ENCODE measurements around the gene SALL1.

SALL1 gene

DNA sequence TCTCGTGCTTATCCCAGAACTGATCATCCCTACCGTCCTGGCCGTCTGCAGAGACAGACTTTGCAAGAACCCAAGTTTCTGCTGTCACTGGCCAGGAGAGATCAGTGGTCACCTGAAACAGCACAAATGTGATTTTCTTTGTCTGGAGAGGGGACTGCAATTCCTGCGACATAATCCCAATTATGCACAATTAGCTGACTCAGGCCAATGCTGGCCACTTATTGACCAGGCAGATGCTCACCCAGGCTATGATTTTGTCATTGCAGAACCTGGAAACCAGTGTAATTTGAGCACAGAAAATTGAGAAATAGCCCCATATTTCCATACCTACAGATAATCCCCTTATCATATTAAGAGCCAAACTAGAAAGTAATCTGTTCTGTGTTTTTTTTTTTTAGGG is 34.7 kb downstream of the SALL1 start:
- H3K27me3 ChIP-seq (ENCODE audit: control insufficient read depth, insufficient read depth, low read length): peaks cover 17% of the 10 kb centered on the region
- H3K4me1 ChIP-seq (ENCODE audit: control insufficient read depth, insufficient read depth, low read length): no peaks in the 10 kb centered on the region
- H3K9ac ChIP-seq (ENCODE audit: low read length): no peak overlapping the region
- H3K9me3 ChIP-seq (ENCODE audit: control insufficient read depth, low read length): no peaks in the 10 kb centered on the region
- H3K4me3 ChIP-seq (ENCODE audit: low read length): no peak overlapping the region
- H3K36me3 ChIP-seq (ENCODE audit: control insufficient read depth, insufficient read depth, low read length): no peaks in the 10 kb centered on the region

- Histone ChIP-seq H3K4me1 (ENCODE audit: control insufficient read depth, insufficient read depth, low read length) (no peaks in the 10 kb centered on the region), H3K36me3 (ENCODE audit: control insufficient read depth, insufficient read depth, low read length) (no peaks in the 10 kb centered on the region), H3K27me3 (ENCODE audit: control insufficient read depth, insufficient read depth, low read length) (peaks cover 17% of the 10 kb centered on the region), H3K4me3 (ENCODE audit: low read length) (no peak overlapping the region), H3K9ac (ENCODE audit: low read length) (no peak overlapping the region), H3K9me3 (ENCODE audit: control insufficient read depth, low read length) (no peaks in the 10 kb centered on the region)
These were observed 36.7 kb downstream of the SALL1 start for GRCh38 chr16:51114382-51114781.

- no peak overlapping the region for H3K9ac ChIP-seq (ENCODE audit: low read length)
These were observed 37.6 kb downstream of the SALL1 start for GRCh38 chr16:51113236-51114125.

GRCh38 chr16:51112323-51112722 is 38.7 kb downstream of the SALL1 start:
- Histone ChIP-seq H3K4me1 (ENCODE audit: control insufficient read depth, insufficient read depth, low read length) (no peaks in the 10 kb centered on the region), H3K9me3 (ENCODE audit: control insufficient read depth, low read length) (no peaks in the 10 kb centered on the region), H3K4me3 (ENCODE audit: low read length) (no peak overlapping the region), H3K9ac (ENCODE audit: low read length) (no peak overlapping the region), H3K27me3 (ENCODE audit: control insufficient read depth, insufficient read depth, low read length) (peaks cover 17% of the 10 kb centered on the region), H3K36me3 (ENCODE audit: control insufficient read depth, insufficient read depth, low read length) (no peaks in the 10 kb centered on the region)

More at GRCh38 chr16:51113236-51114125, 37.6 kb downstream of the SALL1 start:
- Histone ChIP-seq H3K36me3 (ENCODE audit: control insufficient read depth, insufficient read depth, low read length) (no peaks in the 10 kb centered on the region), H3K27me3 (ENCODE audit: control insufficient read depth, insufficient read depth, low read length) (peaks cover 17% of the 10 kb centered on the region), H3K4me1 (ENCODE audit: control insufficient read depth, insufficient read depth, low read length) (no peaks in the 10 kb centered on the region), H3K9me3 (ENCODE audit: control insufficient read depth, low read length) (no peaks in the 10 kb centered on the region), H3K4me3 (ENCODE audit: low read length) (no peak overlapping the region)

DNA sequence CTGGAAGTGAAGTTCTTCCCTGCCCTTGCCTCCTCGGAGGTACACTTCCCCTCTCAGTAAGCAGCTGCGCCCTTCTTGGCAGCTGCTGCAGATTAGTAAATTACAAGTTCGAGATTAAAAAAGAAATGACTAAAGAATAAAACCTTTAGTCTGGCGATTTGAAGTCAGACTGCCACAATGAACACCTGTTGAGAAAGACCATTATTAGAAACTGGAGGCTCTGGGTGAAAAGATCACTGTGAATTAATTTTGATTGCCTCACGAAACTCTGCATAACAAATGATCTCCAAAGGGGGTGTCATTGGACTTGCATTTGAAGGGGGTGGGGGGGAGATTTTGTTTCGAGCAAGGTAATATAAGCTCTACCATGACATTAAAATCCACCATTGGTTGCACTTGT is 39.3 kb downstream of the SALL1 start:
- Histone ChIP-seq H3K4me1 (ENCODE audit: control insufficient read depth, insufficient read depth, low read length) (no peaks in the 10 kb centered on the region), H3K36me3 (ENCODE audit: control insufficient read depth, insufficient read depth, low read length) (no peaks in the 10 kb centered on the region), H3K9ac (ENCODE audit: low read length) (no peak overlapping the region), H3K4me3 (ENCODE audit: low read length) (no peak overlapping the region), H3K27me3 (ENCODE audit: control insufficient read depth, insufficient read depth, low read length) (peaks cover 17% of the 10 kb centered on the region), H3K9me3 (ENCODE audit: control insufficient read depth, low read length) (no peaks in the 10 kb centered on the region)

DNA sequence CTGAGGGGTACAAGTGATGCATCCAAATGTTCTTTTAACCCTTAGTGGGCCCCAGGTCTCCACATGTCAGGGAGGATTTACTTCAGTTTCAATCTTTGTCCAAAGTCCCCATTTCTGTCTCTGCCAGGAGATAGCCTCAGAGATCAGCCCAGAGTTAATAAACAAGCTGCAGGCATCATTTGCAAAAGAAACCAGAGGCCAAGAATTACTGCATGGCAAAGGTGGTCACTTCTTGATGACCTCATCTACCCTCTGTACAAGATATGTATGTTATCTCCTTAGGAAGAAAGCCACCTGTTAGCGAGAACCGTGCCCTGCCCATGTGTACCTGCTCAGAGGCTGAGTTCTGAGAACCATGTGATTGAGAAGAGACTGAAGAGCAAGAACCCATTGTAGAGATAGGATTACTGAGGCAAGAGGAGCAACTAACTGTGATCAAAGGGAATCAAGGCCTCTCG is 40.3 kb downstream of the SALL1 start:
- Histone ChIP-seq H3K9me3 (ENCODE audit: control insufficient read depth, low read length) (no peaks in the 10 kb centered on the region), H3K9ac (ENCODE audit: low read length) (no peak overlapping the region), H3K36me3 (ENCODE audit: control insufficient read depth, insufficient read depth, low read length) (no peaks in the 10 kb centered on the region), H3K4me3 (ENCODE audit: low read length) (no peak overlapping the region), H3K27me3 (ENCODE audit: control insufficient read depth, insufficient read depth, low read length) (peaks cover 17% of the 10 kb centered on the region), H3K4me1 (ENCODE audit: control insufficient read depth, insufficient read depth, low read length) (no peaks in the 10 kb centered on the region)

- Histone ChIP-seq H3K4me3 (ENCODE audit: low read length) (no peak overlapping the region), H3K9me3 (ENCODE audit: control insufficient read depth, low read length) (no peaks in the 10 kb centered on the region), H3K36me3 (ENCODE audit: control insufficient read depth, insufficient read depth, low read length) (no peaks in the 10 kb centered on the region), H3K4me1 (ENCODE audit: control insufficient read depth, insufficient read depth, low read length) (no peaks in the 10 kb centered on the region), H3K9ac (ENCODE audit: low read length) (no peak overlapping the region), H3K27me3 (ENCODE audit: control insufficient read depth, insufficient read depth, low read length) (peaks cover 8% of the 10 kb centered on the region)
These were observed 41.9 kb downstream of the SALL1 start for GRCh38 chr16:51109173-51109572.

- Histone ChIP-seq H3K4me3 (ENCODE audit: low read length) (no peak overlapping the region), H3K36me3 (ENCODE audit: control insufficient read depth, insufficient read depth, low read length) (no peaks in the 10 kb centered on the region), H3K9me3 (ENCODE audit: control insufficient read depth, low read length) (no peaks in the 10 kb centered on the region), H3K4me1 (ENCODE audit: control insufficient read depth, insufficient read depth, low read length) (no peaks in the 10 kb centered on the region), H3K27me3 (ENCODE audit: control insufficient read depth, insufficient read depth, low read length) (peaks cover 4% of the 10 kb centered on the region), H3K9ac (ENCODE audit: low read length) (no peak overlapping the region)
These were observed 43.3 kb downstream of the SALL1 start for GRCh38 chr16:51107742-51108141.

- H3K9me3 ChIP-seq (ENCODE audit: control insufficient read depth, low read length): no peaks in the 10 kb centered on the region
- no peak overlapping the region for H3K9ac ChIP-seq (ENCODE audit: low read length)
- no peak overlapping the region for H3K4me3 ChIP-seq (ENCODE audit: low read length)
- no peaks in the 10 kb centered on the region for H3K36me3 ChIP-seq (ENCODE audit: control insufficient read depth, insufficient read depth, low read length)
- no peaks in the 10 kb centered on the region for H3K27me3 ChIP-seq (ENCODE audit: control insufficient read depth, insufficient read depth, low read length)
- no peaks in the 10 kb centered on the region for H3K4me1 ChIP-seq (ENCODE audit: control insufficient read depth, insufficient read depth, low read length)
These were observed 44.5 kb downstream of the SALL1 start for GRCh38 chr16:51106535-51106934.

GRCh38 chr16:51103590-51103989 is 47.5 kb downstream of the SALL1 start:
- no peaks in the 10 kb centered on the region for H3K36me3 ChIP-seq (ENCODE audit: control insufficient read depth, insufficient read depth, low read length)
- H3K9ac ChIP-seq (ENCODE audit: low read length): no peak overlapping the region
- H3K27me3 ChIP-seq (ENCODE audit: control insufficient read depth, insufficient read depth, low read length): no peaks in the 10 kb centered on the region
- H3K4me3 ChIP-seq (ENCODE audit: low read length): no peak overlapping the region
- H3K4me1 ChIP-seq (ENCODE audit: control insufficient read depth, insufficient read depth, low read length): no peaks in the 10 kb centered on the region
- H3K9me3 ChIP-seq (ENCODE audit: control insufficient read depth, low read length): no peaks in the 10 kb centered on the region

GRCh38 chr16:51097729-51098128 is 53.3 kb downstream of the SALL1 start:
- Histone ChIP-seq H3K4me3 (ENCODE audit: low read length) (no peak overlapping the region), H3K9me3 (ENCODE audit: control insufficient read depth, low read length) (no peaks in the 10 kb centered on the region), H3K9ac (ENCODE audit: low read length) (no peak overlapping the region), H3K27me3 (ENCODE audit: control insufficient read depth, insufficient read depth, low read length) (no peaks in the 10 kb centered on the region), H3K36me3 (ENCODE audit: control insufficient read depth, insufficient read depth, low read length) (no peaks in the 10 kb centered on the region), H3K4me1 (ENCODE audit: control insufficient read depth, insufficient read depth, low read length) (no peaks in the 10 kb centered on the region)

DNA sequence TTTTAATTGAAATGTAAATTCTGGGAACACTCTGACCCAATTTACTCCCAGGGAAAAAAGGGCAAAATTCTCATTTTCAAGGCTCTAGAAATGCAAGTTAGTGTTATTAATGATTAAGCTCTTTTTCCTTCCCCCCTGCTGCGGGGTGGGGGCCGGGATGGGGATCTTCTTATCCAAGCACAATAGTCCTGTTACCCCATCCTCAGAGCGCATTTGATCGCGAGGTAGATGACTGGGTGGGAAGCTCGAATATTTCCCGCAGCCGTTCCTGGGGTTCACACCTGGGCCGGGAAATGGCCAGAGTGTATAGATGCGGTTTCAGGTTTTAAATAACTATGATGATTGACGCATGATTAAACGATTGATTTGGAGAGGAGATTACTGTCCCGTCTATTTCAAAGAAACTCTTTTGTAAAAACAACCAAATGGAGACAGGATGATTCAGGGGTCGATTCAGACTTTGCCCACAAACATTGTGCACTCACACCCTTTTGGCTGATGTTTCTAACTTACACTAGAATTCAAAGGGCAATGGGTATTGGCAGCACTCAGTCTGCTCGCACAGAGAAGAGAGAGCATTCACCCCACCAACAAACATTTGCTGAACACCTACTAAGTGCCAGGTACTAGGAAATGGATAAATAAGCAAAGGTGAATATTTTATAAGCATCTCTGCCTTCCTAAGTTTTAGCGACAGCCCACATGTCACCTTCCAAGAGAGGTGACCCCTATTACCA is 55.0 kb downstream of the SALL1 start:
- no peak overlapping the region for H3K9ac ChIP-seq (ENCODE audit: low read length)
- no peak overlapping the region for H3K4me3 ChIP-seq (ENCODE audit: low read length)
- no peaks in the 10 kb centered on the region for H3K36me3 ChIP-seq (ENCODE audit: control insufficient read depth, insufficient read depth, low read length)

More for the DNA sequence above, 55.0 kb downstream of the SALL1 start:
- Histone ChIP-seq H3K4me1 (ENCODE audit: control insufficient read depth, insufficient read depth, low read length) (no peaks in the 10 kb centered on the region), H3K27me3 (ENCODE audit: control insufficient read depth, insufficient read depth, low read length) (no peaks in the 10 kb centered on the region), H3K9me3 (ENCODE audit: control insufficient read depth, low read length) (no peaks in the 10 kb centered on the region)

All from mucosa of stomach (tissue), 1 donor.